ENCODE data around the gene UIMC1.
"Not testable (repeated sequence)": the region's sequence is repeated elsewhere in the genome, so short reads cannot be mapped to it uniquely, and the experiment has no call there.

Gene UIMC1

DNA sequence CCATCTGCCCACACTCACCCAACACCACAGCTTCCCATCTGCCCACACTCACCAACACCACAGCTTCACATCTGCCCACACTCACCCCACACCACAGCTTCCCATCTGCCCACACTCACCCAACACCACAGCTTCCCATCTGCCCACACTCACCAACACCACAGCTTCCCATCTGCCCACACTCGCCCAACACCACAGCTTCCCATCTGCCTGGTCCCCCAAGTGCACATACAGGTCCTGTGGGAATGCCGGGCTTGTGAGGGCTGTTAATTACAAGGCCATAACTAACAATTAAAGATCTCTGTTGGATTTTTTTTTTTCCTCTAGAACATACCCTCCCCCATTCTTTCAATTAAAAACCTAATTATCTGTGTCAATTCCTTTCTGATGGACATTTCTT is 133.6 kb downstream of the UIMC1 start:
- DNase-seq (ENCODE audit: low read depth in 1 of 2, low spot score in 1 of 2): not testable (repeated sequence)

DNA sequence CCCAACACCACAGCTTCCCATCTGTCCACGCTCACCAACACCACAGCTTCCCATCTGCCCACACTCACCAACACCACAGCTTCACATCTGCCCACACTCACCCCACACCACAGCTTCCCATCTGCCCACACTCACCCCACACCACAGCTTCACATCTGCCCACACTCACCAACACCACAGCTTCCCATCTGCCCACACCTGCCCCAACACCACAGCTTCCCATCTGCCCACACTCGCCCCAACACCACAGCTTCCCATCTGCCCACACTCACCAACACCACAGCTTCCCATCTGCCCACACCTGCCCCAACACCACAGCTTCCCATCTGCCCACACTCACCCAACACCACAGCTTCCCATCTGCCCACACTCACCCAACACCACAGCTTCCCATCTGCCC is 134.0 kb downstream of the UIMC1 start:
- not testable (repeated sequence) for DNase-seq (ENCODE audit: low read depth in 1 of 2, low spot score in 1 of 2)

DNA sequence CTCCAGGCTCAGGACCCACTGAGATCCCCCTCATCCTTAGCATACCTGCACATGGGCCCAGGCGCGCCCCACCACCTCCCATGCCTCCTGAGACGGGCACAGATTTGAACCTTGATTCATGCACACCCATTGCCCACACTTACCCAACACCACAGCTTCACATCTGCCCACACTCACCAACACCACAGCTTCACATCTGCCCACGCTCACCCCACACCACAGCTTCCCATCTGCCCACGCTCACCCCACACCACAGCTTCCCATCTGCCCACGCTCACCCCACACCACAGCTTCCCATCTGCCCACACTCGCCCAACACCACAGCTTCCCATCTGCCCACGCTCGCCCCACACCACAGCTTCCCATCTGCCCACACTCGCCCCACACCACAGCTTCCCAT is 135.9 kb downstream of the UIMC1 start:
- DNase-seq (ENCODE audit: low read depth in 1 of 2, low spot score in 1 of 2): not testable (repeated sequence)

DNA sequence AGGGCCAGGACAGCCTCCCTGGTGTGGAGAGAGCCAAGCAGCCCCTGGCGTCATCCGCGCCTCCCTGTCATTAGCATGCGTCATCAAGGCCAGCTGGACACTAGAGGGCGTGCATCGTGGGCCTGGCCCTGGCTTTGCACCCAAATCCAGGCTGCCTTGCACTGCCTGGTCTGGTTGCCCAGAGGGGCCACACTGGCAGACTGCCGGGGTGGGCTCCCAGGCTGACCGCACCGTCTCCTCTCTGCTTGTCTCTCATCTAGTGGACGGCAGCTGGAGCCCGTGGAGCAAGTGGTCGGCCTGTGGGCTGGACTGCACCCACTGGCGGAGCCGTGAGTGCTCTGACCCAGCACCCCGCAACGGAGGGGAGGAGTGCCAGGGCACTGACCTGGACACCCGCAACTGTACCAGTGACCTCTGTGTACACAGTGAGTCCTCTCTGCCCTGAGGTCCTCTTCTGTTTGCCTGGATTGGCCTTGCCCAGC is 136.4 kb downstream of the UIMC1 start:
- DNase-seq (ENCODE audit: low read depth in 1 of 2, low spot score in 1 of 2): no peak

DNA sequence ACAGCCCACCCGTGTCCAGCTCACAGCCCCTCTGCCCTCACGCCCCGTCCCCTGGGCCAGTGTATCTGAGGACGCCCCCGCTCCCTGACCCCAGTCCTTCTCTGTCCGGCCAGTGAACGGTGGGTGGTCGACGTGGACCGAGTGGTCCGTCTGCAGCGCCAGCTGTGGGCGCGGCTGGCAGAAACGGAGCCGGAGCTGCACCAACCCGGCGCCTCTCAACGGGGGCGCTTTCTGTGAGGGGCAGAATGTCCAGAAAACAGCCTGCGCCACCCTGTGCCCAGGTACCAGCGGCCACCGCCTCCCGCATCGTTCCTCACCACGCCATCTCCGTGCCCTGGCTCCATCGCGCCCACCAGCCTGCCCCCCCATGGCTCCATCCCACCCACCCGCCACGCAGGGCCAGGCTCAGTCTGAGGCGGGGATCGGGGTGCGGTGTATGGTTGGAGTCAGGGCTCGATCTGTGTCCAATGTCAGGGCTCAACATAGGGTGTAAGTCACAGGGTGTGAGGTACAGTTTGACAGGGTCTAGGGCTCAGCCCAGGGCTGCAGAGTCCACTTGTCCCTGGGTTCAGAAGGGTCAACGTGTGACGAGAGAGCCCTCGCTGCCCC is 137.0 kb downstream of the UIMC1 start:
- no peak for DNase-seq (ENCODE audit: low read depth in 1 of 2, low spot score in 1 of 2)

DNA sequence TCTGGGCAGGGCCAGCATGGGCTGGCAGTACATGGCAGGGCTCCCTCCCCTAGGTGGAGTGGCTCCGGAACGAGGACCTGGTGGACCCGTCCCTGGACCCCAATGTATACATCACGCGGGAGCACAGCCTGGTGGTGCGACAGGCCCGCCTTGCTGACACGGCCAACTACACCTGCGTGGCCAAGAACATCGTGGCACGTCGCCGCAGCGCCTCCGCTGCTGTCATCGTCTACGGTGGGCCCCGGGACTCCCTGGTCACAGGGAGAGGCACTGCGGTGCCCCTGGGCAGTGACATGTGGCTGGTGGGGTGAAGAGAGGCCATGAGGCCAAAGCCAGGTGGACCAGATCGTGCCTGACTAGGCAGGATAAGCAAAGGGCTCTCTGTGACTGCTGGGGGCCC is 137.8 kb downstream of the UIMC1 start:
- no peak for DNase-seq (ENCODE audit: low read depth in 1 of 2, low spot score in 1 of 2)

DNA sequence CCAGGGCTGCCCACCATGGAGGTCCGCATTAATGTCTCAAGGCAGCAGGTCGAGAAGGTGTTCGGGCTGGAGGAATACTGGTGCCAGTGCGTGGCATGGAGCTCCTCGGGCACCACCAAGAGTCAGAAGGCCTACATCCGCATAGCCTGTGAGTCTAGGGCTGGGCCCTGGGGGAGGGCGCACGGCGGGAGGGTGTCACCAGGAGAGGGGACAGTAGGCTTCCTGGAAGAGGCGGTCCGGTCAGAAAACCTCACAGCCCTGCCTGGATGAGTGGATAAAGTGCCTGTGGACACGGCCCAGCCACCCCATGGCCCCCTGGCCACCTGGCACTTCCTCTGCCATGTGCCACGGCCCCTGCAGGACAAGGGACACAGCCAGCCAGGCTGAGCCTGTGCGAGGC is 138.5 kb downstream of the UIMC1 start:
- DNase-seq (ENCODE audit: low read depth in 1 of 2, low spot score in 1 of 2): no peak

DNA sequence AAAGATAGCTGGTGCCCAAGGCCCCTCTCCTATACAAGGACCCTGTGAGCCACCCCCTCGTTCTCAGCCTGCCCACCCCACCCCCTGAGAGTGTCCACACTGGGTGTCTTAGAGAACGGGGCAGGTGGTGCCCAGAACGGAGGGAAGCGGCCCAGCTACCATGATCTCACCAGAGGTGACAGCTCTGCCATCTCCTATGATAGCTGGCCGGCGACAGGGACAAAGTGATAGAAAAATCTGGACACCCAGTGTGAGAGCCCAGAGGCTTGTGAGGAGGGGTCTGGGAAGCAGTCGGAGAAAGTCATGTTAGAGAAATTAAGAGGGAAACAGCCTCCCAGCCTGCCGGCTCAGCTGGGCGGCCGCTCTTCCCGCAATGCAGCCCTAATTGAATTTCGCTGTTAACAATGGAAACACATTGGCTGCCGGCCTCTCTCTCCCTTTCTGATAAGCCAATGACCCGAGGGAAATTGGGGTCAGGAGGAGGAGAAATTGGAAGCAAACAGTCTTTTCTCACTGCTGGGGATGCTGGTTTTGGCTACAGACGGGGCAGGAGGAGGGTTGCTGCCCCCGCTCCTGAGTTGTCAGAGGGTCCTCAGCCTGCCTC is 139.8 kb downstream of the UIMC1 start:
- no peak for DNase-seq (ENCODE audit: low read depth in 1 of 2, low spot score in 1 of 2)

DNA sequence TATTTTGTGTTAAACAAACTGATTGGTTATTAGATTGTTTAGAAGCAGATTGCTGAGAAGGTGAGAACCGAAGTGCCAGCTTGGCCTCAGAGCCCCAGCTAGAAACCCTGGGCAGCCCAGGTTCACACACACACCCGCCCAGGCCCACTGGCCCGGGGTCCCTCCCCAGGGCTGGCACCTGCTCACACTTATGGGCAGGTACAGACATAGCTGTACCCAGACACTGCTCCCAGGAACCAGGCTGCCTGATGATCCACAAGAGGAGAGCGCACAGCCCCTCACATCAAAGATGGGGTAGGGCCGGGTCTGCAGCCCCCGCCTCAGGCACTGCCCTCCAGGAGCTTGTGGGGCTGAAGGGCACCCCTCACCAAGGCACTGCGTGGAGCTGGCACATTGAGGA is 140.6 kb downstream of the UIMC1 start:
- no peak for DNase-seq (ENCODE audit: low read depth in 1 of 2, low spot score in 1 of 2)

DNA sequence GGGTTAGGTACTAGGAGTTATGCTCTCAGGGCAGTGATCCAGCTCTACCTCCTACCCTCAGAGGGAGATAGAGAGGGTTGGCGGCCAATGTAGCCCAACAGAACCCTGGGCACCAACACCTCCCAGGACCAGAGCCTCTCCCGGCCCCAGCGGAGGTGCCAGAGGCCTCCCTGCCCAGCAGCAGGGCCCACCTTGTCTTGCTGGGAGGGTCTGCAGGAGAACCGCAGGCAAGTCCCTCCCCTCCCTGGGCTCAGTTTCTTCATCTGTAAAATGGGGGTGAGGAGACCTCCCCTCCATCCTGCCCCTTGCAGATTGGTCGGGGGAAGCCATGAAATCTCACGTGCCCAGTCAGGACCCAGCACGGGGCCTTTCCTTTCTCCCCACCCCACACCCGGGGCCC is 141.8 kb downstream of the UIMC1 start:
- no peak for DNase-seq (ENCODE audit: low read depth in 1 of 2, low spot score in 1 of 2)

DNA sequence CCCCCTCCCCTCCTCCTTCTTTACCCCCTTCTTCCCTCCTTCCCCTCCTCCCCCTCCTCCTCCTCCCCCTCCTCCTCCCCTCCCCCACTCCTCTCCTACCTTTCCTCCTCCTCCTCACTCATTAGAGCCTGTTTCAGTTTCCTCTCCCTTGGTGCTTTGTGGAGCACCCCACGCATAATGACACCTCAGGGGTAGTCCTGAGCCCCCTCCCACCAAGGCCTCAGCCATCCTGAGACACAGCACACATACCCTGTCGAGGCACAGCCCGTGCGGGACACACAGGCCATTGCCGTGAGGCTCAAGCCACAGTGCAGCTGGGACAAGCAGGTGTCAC is 142.8 kb downstream of the UIMC1 start:
- DNase-seq (ENCODE audit: low read depth in 1 of 2, low spot score in 1 of 2): no peak

DNA sequence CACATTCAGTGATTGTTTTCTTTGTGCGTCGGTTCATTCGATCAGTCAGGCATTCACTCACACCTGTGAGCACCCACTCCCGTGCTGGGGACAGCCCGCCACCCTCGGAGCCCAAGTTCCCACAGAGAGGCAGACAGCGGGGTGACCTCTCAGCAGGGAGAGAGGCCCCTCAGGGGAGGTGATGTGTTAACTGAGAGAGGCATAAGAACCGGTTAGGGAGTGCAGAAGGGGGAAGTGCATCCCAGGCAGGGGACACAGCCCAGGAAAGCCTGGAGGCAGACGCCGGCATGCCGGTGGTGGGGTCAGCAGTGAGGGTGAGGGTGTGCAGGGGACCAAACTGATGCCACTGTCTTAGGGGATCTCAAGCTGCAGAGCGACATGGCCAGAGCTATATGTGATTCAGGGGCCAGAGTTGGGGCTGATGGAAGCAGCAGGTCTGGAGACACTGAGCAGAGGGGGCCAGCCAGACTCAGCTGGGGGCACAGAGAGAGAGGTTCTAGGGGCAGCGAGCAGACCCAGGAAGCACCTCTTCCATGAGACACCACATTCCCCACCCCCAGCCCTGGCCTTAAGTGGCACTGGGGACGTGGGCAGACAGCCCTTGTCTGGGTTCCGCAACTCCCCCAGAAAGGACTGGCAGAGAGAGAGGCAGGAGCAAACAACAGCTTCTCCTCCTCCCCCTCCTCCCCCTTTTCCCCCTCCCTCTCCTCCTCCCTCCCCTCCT is 143.4 kb downstream of the UIMC1 start:
- no peak for DNase-seq (ENCODE audit: low read depth in 1 of 2, low spot score in 1 of 2)

DNA sequence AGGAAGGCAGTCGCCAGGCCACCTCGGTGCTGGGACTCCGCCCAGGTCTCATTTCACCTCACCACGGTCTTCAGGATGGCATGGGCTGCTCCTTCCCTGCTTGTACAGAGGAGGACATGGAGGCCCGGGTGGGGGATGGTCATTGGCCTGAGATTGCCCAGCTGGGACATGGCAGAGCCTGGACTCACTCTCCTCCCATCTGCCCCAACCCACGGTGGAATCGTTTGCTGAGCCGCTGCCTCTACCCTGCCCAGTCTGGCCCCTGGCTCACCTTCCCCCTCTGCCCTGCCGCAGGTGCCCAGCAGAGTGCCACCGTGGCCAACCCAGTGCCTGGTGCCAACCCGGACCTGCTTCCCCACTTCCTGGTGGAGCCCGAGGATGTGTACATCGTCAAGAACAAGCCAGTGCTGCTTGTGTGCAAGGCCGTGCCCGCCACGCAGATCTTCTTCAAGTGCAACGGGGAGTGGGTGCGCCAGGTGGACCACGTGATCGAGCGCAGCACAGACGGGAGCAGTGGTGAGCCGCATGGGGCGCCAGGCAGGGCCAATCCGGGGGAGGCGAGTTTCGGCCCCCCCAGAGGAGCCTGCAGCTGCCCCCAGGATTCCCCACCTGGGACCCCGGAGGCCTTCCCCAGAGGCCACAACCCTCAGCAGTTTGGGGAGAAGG is 144.1 kb downstream of the UIMC1 start:
- no peak for DNase-seq (ENCODE audit: low read depth in 1 of 2, low spot score in 1 of 2)

DNA sequence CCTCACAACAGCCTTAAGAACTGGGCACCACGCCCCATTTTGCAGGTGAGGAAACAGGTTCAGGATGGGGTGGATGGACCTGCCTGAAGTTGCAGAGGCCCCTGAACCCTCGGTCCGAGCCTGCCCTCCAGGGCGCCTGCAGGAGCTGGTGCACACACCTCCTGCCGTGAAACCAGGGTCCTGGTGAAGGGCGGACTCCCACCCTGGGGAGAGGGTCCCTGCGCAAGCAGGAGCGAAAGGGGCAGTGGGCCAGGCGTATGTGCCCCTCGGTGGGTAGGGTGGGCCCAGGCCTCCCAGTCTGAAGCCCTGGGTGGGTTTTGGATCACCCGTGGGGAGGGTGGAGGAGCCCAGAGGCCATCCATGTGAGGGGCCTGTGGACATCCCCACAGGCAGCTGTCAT is 145.3 kb downstream of the UIMC1 start:
- no peak for DNase-seq (ENCODE audit: low read depth in 1 of 2, low spot score in 1 of 2)

DNA sequence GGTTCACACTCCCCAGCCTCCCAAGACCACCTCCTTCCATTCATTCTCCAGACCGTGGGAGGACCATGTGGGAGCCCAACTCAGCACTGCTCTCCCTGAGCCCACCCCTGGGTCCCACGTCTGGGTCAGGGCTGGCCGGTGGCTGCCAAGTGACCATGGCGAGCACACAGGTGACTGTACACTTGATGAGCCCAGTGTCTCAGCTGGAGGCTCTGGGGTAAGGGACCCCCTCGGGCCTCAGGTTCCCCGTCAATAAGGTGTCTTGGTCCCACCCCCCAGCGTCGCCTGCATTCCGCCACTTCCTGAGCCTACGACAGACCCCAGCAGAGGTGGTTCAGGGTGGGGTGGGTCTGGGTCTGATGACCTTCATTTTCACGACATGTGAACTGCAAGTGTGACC is 146.2 kb downstream of the UIMC1 start:
- no peak for DNase-seq (ENCODE audit: low read depth in 1 of 2, low spot score in 1 of 2)

DNA sequence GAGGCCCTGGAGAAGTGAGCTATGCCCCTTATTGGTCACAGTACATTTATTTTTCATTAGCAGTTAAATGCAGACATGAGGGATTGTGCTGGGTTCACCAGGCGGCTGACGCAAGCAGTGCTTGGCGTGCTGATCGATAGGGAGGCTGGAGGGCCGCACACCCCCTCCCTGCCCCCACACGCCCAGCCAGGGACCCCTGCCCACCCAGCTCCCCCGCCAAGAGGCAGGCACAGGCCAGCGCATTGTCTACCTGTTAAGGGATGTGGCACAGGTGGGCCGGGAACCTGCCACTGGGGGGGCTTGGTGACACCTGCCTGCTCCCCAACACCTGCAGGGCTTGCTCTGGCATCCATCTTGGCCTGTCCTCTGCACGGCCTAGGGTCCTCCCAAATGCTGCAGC is 146.7 kb downstream of the UIMC1 start:
- DNase-seq (ENCODE audit: low read depth in 1 of 2, low spot score in 1 of 2): no peak

DNA sequence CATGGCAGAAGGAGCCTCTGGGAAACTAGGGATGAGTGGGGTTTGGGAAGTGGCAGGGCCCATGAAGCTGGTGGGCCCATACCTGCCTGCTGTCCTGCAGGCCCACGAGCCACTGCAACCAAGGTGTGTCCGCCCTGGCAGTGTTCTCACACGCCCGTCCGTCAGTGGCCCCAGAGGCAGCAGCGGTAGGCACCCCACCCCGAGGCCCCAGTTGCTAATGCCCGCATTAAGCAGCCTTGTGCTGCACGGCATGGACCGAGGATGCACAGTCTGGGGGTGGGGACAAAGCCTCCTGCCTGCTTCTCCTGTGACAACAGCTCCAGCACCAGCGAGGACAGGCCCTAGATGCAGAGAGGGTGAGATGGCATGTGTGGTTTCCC is 148.7 kb downstream of the UIMC1 start:
- DNase-seq (ENCODE audit: low read depth in 1 of 2, low spot score in 1 of 2): no peak

DNA sequence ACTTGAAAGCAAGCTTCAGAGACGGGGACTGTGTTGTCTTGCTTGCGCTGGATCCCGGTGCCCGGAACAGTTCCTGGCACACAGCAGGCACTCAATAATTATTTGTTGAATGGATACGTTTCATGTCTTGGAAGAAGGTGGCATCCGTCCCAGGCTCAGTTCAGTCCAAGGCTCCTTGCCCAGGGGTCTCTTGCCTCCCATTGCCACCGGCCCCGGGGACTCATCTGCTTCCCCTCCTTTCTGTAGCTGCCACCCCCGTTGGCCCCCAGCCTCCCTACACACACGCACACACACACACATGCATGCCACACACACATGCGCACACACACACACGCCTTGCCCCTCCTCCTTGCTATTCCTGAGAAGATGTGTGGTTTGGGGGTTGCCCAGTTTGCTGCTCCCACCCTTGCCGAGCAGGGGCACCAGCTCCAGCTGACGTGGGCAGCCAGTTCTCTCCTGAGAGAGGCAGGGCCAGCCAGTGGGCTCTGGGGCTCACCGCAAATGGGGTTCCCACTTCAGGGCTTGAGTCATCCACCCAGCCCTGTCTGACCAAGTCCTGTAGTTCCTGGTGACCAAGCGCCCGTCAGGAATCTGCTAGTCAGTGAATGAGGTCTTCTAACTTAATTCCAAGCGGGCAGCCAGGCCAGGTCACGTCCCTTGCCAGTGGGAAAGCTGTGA is 149.2 kb downstream of the UIMC1 start:
- DNase-seq (ENCODE audit: low read depth in 1 of 2, low spot score in 1 of 2): no peak

DNA sequence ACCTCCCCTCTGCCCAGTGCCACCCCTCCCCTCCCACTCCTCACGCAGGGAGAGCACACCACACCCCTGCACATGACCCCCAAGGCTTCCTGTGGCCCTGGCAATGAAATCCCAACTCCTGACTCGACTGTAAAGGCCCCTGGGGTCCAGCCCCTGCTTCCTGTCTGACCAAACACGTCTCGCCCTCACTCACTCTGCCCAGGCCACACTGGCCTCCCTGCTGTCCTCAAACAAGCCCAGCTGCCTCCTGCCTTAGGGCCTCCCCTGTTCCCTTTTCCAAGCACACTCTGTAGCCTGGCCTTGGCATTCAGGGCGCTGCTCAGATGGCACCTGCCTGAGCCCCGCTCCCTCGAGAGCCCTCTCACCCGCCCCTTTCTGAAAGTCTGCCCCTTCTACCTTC is 149.8 kb downstream of the UIMC1 start:
- no peak for DNase-seq (ENCODE audit: low read depth in 1 of 2, low spot score in 1 of 2)

DNA sequence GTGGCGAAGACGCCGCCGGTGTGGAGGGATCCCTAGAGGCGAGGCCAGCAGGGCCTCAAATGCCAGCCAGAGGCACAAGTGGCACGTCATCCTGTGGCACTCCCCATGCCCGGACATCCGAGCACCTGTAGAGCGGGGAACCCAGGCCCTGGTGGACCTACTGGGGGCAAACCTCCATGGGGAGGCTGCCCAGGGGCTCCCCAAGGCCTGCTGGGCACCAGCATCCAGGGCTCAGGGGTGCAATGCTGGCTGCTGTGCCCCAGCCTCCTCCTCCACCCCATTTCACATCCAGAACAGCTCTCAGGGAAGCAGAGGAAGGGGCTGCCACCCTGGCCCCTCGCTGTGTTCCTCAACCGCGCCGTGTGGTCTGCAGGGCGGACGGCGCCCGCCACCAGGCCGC is 151.0 kb downstream of the UIMC1 start:
- no peak for DNase-seq (ENCODE audit: low read depth in 1 of 2, low spot score in 1 of 2)

All from stimulated activated CD4-positive, alpha-beta T cell treated with anti-CD3 and anti-CD28 coated beads, Interleukin-15, amount 100 ng/mL, for 1 hour (primary cell).